ENCODE results near the gene KLF5. TPM values are rescaled to one million over a fixed set of nuclear protein-coding genes. Genes with fewer than 3 reads are reported as not detected.

Gene KLF5
- total RNA-seq, 1 experiment from 2014 or later: 59.2 TPM

GRCh38 chr13:73065665-73066340 lies 7.0 kb downstream of the KLF5 start:
- Histone ChIP-seq H3K27me3 (ENCODE audit: insufficient read depth, low read length) (no peaks in the 10 kb centered on the region), H3K36me3 (ENCODE audit: control insufficient read depth in 1 of 2, insufficient read depth in 2 of 2, low read length in 2 of 2) (peaks cover 28 to 37% of the 10 kb centered on the region in 2 experiments), H3K27ac (ENCODE audit: low read depth, low read length) (peak overlapping the region; percentile 34; the same call in 1 of the 2 replicates), H2AFZ (ENCODE audit: low read depth, low read length, poor library complexity, severe bottlenecking) (no peak overlapping the region), H4K20me1 (ENCODE audit: insufficient read depth) (peaks cover 4% of the 10 kb centered on the region; the same call in 1 of the 2 replicates), H3K79me2 (ENCODE audit: insufficient read depth, low read length) (peaks cover 98% of the 10 kb centered on the region), H3K9ac (ENCODE audit: low read length) (no peak overlapping the region), H3K9me3 (ENCODE audit: control insufficient read depth in 1 of 2, insufficient read depth in 1 of 2, low read depth in 1 of 2, low read length in 2 of 2) (no peaks in the 10 kb centered on the region), H3K9me2 (ENCODE audit: insufficient read depth) (no peaks in the 10 kb centered on the region), H3K4me1 (ENCODE audit: control insufficient read depth in 1 of 2, insufficient read depth in 2 of 2, low read length in 2 of 2) (peaks cover 34 to 36% of the 10 kb centered on the region in 2 experiments), H3K4me2 (ENCODE audit: low read length) (no peak overlapping the region), H3K4me3 (replicated peaks in 1 of 2; ENCODE audit: low read depth in 1 of 2, low read length in 2 of 2) (no peak overlapping the region)
- no peak for ATAC-seq
- ChIA-PET CTCF (no interaction called here), POLR2A (no interaction called here), RAD21 (ENCODE audit: low non-redundant PET in 1 of 2, low total read pairs in 2 of 2, uncharacterized antibody in 2 of 2, unreplicated experiment in 2 of 2) (no interaction called here)
- intact Hi-C loops (cut with micrococcal nuclease): loop anchor here (10.0 kb wide), 1 partner anchor 479 kb away; no protein-coding TSS in a partner anchor
- DNase-seq (ENCODE audit: low read depth, low spot score): no peak
- BruUV-seq (replicated peaks): no TSS peak
- TF ChIP-seq YY1 (IDR thresholded peaks at IDR 0.05; ENCODE audit: extremely low read depth, insufficient replicate concordance, low read depth, low read length) (no peak), CTCF (IDR thresholded peaks at IDR 0.05 in 2 of 3, conservative IDR thresholded peaks at IDR 0.05 in 1 of 3; ENCODE audit: borderline replicate concordance in 1 of 3, insufficient read depth in 1 of 3, low read depth in 2 of 3, low read length in 2 of 3) (no peak), SP1 (IDR thresholded peaks at IDR 0.05; ENCODE audit: low read depth) (peak; percentile 26; the same call in 1 of the 2 replicates), POLR2A (IDR thresholded peaks at IDR 0.05; ENCODE audit: borderline replicate concordance, extremely low read depth, insufficient read depth, insufficient read length) (no peak), CEBPB (IDR thresholded peaks at IDR 0.05; ENCODE audit: low read depth) (peak; percentile 68), SIN3A (IDR thresholded peaks at IDR 0.05; ENCODE audit: low read depth) (no peak), ZFX (IDR thresholded peaks at IDR 0.05) (no peak), ZNF274 (IDR thresholded peaks at IDR 0.05; ENCODE audit: low read depth, low read length) (no peak), ZBTB33 (IDR thresholded peaks at IDR 0.05; ENCODE audit: extremely low read depth, insufficient replicate concordance, low read length) (no peak), POLR2AphosphoS5 (IDR thresholded peaks at IDR 0.05; ENCODE audit: low read depth, low read length) (no peak), CBX3 (IDR thresholded peaks at IDR 0.05; ENCODE audit: low read depth) (no peak), MAX (IDR thresholded peaks at IDR 0.05) (no peak), RAD21 (IDR thresholded peaks at IDR 0.05; ENCODE audit: low read depth) (no peak), REST (IDR thresholded peaks at IDR 0.05; ENCODE audit: low read depth) (no peak)

Measured in HCT116 (cell line).